Sigmoid colon (tissue), 7 donors: ENCODE measurements around the gene HCFC2. TPM values are rescaled to one million over a fixed set of nuclear protein-coding genes. Genes with fewer than 3 reads are reported as not detected.

Source experiments
- DNase-seq: peaks from one replicate; pipeline ENCODE4 v3.0.0-alpha.2; 2019
- H3K27ac ChIP-seq, 4 donors: fragments of 200-600 bp; sonication (generic); one replicate each; pipeline ENCODE4 v1.5.1; 2016 to 2019; ENCODE audit warnings: mild to moderate bottlenecking in 1 of 4
- H3K27me3 ChIP-seq, 3 donors: fragments of 200-600 bp; sonication (generic); one replicate each; pipeline ENCODE4 v1.5.1; 2019; ENCODE audit warnings: mild to moderate bottlenecking in 1 of 3
- H3K36me3 ChIP-seq, 4 donors: fragments of 200-600 bp; sonication (generic); one replicate each; pipeline ENCODE4 v1.5.1; 2016 to 2019
- H3K4me1 ChIP-seq, 4 donors: fragments of 200-600 bp; sonication (generic); one replicate each; pipeline ENCODE4 v1.5.1; 2017 to 2019
- H3K4me3 ChIP-seq, 4 donors: fragments of 200-600 bp; sonication (generic); one replicate each; pipeline ENCODE4 v1.5.1; 2017 to 2019; ENCODE audit warnings: mild to moderate bottlenecking in 2 of 4, moderate library complexity in 1 of 4
- H3K9me3 ChIP-seq, 4 donors: fragments of 200-600 bp in 3 of 4; sonication (generic) in 3 of 4; one replicate each; pipeline versions ENCODE4 v1.5.1 to v1.6.1; 2013 to 2019
- CTCF ChIP-seq, 4 experiments: fragments of 450-650 bp in 3 of 4; fragments of 200-600 bp in 1 of 4; IDR thresholded peaks; one replicate each; pipeline ENCODE4 v1.5.1; 2016 to 2019; ENCODE audit warnings: antibody characterized with exemption in 4 of 4, mild to moderate bottlenecking in 3 of 4, moderate library complexity in 2 of 4
- EP300 ChIP-seq, 4 donors: sonication (generic); formaldehyde crosslinking; IDR thresholded peaks; one replicate each; pipeline ENCODE4 v1.6.1; 2017; ENCODE audit warnings: antibody characterized with exemption in 4 of 4
- POLR2A ChIP-seq, 2 donors: fragments of 450-650 bp; IDR thresholded peaks; one replicate each; pipeline ENCODE4 v1.6.1; 2016; ENCODE audit warnings: antibody characterized with exemption in 2 of 2, mild to moderate bottlenecking in 2 of 2, moderate library complexity in 2 of 2
- POLR2AphosphoS5 ChIP-seq, 4 donors: sonication (generic); formaldehyde crosslinking; IDR thresholded peaks; one replicate each; pipeline ENCODE4 v1.6.1; 2017; ENCODE audit warnings: antibody characterized with exemption in 4 of 4
- WGBS, 2 donors: extraction: QIAGEN DNeasy Blood & Tissue Kit; methylation state at CpG; one replicate each; pipeline ENCODE4 v1.1.7; 2013; 5-methylcytosine and 5-hydroxymethylcytosine counted together
- intact Hi-C: fragments of 100-400 bp; cut with DNase I; formaldehyde crosslinking; loops from one replicate; pipeline ENCODE4 v1.15.1; 2023
- polyA plus RNA-seq, 3 donors: library from polyadenylated mRNA; stranded (reverse); fragments of 200-250 nt; gene quantifications; one replicate each; pipeline ENCODE4 v1.2.3, GENCODE V29; 2013
- total RNA-seq, 4 donors: library from RNA; depleted of rRNA; stranded (reverse); fragments of >200 nt; gene quantifications; one replicate each; pipeline ENCODE4 v1.1.0, GENCODE V29; 2016
- donor health status: healthy with polysubstance abuse.
- donor health status: Bipolar disorder and iron deficiency.
- donor health status: healthy.

Gene HCFC2
- total and polyA plus RNA-seq, 7 donors: 4.9 to 53.6 (median 35.7) TPM

- no peak for DNase-seq
- no peaks in the 10 kb centered on the region for H3K27me3 ChIP-seq
- H3K9me3 ChIP-seq: no peaks in the 10 kb centered on the region
- WGBS, 2 donors: 96 to 97% methylated on average over 1 of the region's 1 CpG
- intact Hi-C loops: loop anchor here (5.0 kb wide), 1 partner anchor 152 kb away; no protein-coding TSS in a partner anchor
- H3K4me3 ChIP-seq: no peak overlapping the region
- peak overlapping the region in 2 of 4 donors; percentile 6 to 20 for H3K27ac ChIP-seq
- TF ChIP-seq POLR2A (IDR thresholded peaks at IDR 0.05): no peak
- no peak for TF ChIP-seq POLR2AphosphoS5 (IDR thresholded peaks at IDR 0.05)
- TF ChIP-seq EP300 (IDR thresholded peaks at IDR 0.05): no peak
- no peak for TF ChIP-seq CTCF (IDR thresholded peaks at IDR 0.05)
- peaks cover 0 to 22% (median 2%) of the 10 kb centered on the region in 4 donors for H3K36me3 ChIP-seq
- peaks cover 2 to 82% (median 75%) of the 10 kb centered on the region in 4 donors for H3K4me1 ChIP-seq
Observed at GRCh38 chr12:104134882-104135281, 70.6 kb downstream of the HCFC2 start.

GRCh38 chr12:104136577-104136976 is 72.2 kb downstream of the HCFC2 start:
- Histone ChIP-seq H3K36me3 (peaks cover 0 to 22% (median 2%) of the 10 kb centered on the region in 4 donors), H3K27me3 (no peaks in the 10 kb centered on the region), H3K9me3 (no peaks in the 10 kb centered on the region), H3K4me1 (peaks cover 2 to 65% (median 59%) of the 10 kb centered on the region in 4 donors), H3K27ac (peak overlapping the region; percentile 95 to 98 (median 98)), H3K4me3 (peak overlapping the region; percentile 74 to 85 (median 84))
- intact Hi-C loops: loop anchor here (2.0 to 5.0 kb wide), 2 partner anchors 40 to 151 kb away; no protein-coding TSS in a partner anchor
- TF ChIP-seq POLR2AphosphoS5 (IDR thresholded peaks at IDR 0.05) (no peak), CTCF (IDR thresholded peaks at IDR 0.05) (no peak), EP300 (IDR thresholded peaks at IDR 0.05) (no peak), POLR2A (IDR thresholded peaks at IDR 0.05) (no peak)
- no peak for DNase-seq

- DNase-seq: peak; percentile 78
Observed at GRCh38 chr12:104137001-104137901, 72.9 kb downstream of the HCFC2 start.

More at GRCh38 chr12:104137001-104137901, 72.9 kb downstream of the HCFC2 start:
- intact Hi-C loops: loop anchor here (2.0 to 5.0 kb wide), 2 partner anchors 40 to 150 kb away; no protein-coding TSS in a partner anchor
- 1% methylated on average over 78 of the region's 78 CpGs for WGBS, 2 donors
- H3K4me1 ChIP-seq: peaks cover 2 to 58% (median 52%) of the 10 kb centered on the region in 4 donors
- peak overlapping the region; percentile 95 to 98 (median 98) for H3K27ac ChIP-seq
- no peaks in the 10 kb centered on the region for H3K9me3 ChIP-seq
- H3K4me3 ChIP-seq: peak overlapping the region; percentile 74 to 85 (median 84)
- TF ChIP-seq CTCF (IDR thresholded peaks at IDR 0.05) (no peak), POLR2A (IDR thresholded peaks at IDR 0.05) (no peak), POLR2AphosphoS5 (IDR thresholded peaks at IDR 0.05) (peak in 2 of 4 donors; percentile 7 to 31), EP300 (IDR thresholded peaks at IDR 0.05) (no peak)
- H3K36me3 ChIP-seq: peaks cover 0 to 20% (median 2%) of the 10 kb centered on the region in 4 donors
- H3K27me3 ChIP-seq: no peaks in the 10 kb centered on the region
